Endodermal cell (in vitro differentiated cells): ENCODE results near the gene CDC42SE2. TPM values are rescaled to one million over a fixed set of nuclear protein-coding genes. Genes with fewer than 3 reads are reported as not detected.

ENCODE experiments used
- DNase-seq: peaks from one replicate; pipeline ENCODE4 v3.0.0-alpha.2; 2017
- H3K27ac ChIP-seq: 2 replicates; pipeline ENCODE4 v1.5.1; 2013; ENCODE audit warnings: mild to moderate bottlenecking, low read depth, low read length, moderate library complexity
- H3K27me3 ChIP-seq: 2 replicates; pipeline ENCODE4 v1.6.1; 2013; ENCODE audit warnings: mild to moderate bottlenecking, low read length, moderate library complexity; ENCODE audit not compliant: insufficient read depth, control insufficient read depth, poor library complexity, severe bottlenecking
- H3K36me3 ChIP-seq: 2 replicates; pipeline ENCODE4 v1.7.0; 2013; ENCODE audit warnings: mild to moderate bottlenecking, low read length, moderate library complexity; ENCODE audit not compliant: control insufficient read depth, insufficient read depth
- H3K4me1 ChIP-seq: one replicate; pipeline ENCODE4 v1.7.0; 2013; ENCODE audit warnings: low read length; ENCODE audit not compliant: control insufficient read depth, insufficient read depth
- H3K4me3 ChIP-seq: 2 replicates; pipeline ENCODE4 v1.5.1; 2013; ENCODE audit warnings: mild to moderate bottlenecking, low read length, moderate library complexity
- H3K9ac ChIP-seq: 2 replicates; pipeline ENCODE4 v1.6.1; 2013; ENCODE audit warnings: mild to moderate bottlenecking, low read length, moderate library complexity; ENCODE audit not compliant: poor library complexity, severe bottlenecking; ENCODE audit errors: extremely low read depth
- H3K9me3 ChIP-seq: 2 replicates; pipeline ENCODE4 v1.6.1; 2013; ENCODE audit warnings: mild to moderate bottlenecking, low read length, moderate library complexity; ENCODE audit not compliant: control insufficient read depth
- H3K27ac Mint-ChIP-seq: 2 replicates; pipeline ENCODE4 v1.8.0; 2020; ENCODE audit warnings: mixed read lengths
- H3K27me3 Mint-ChIP-seq: 2 replicates; pipeline ENCODE4 v1.8.0; 2021; ENCODE audit warnings: mild to moderate bottlenecking, mixed read lengths; ENCODE audit not compliant: insufficient read depth
- H3K36me3 Mint-ChIP-seq: 2 replicates; pipeline ENCODE4 v1.8.0; 2020; ENCODE audit warnings: low read depth, mixed read lengths
- H3K4me1 Mint-ChIP-seq: 2 replicates; pipeline ENCODE4 v1.8.0; 2020; ENCODE audit warnings: mixed read lengths
- H3K4me3 Mint-ChIP-seq: 2 replicates; pipeline ENCODE4 v1.8.0; 2020; ENCODE audit warnings: mild to moderate bottlenecking, moderate library complexity, mixed read lengths
- H3K9me3 Mint-ChIP-seq: 2 replicates; pipeline ENCODE4 v1.8.0; 2020; ENCODE audit warnings: mild to moderate bottlenecking, mixed read lengths
- CTCF ChIP-seq: fragments of 200-600 bp; sonication (generic); conservative IDR thresholded peaks from 2 replicates; pipeline ENCODE4 v1.5.0; 2021; ENCODE audit warnings: antibody characterized with exemption, mild to moderate bottlenecking
- WGBS, 2 experiments: methylation state at CpG; one replicate each; pipeline versions ENCODE4 v1.1.5 to v1.1.7; 2013; ENCODE audit warnings: missing lambda C conversion rate in 2 of 2, mixed read lengths in 1 of 2; ENCODE audit not compliant: insufficient coverage in 1 of 2, insufficient read length in 1 of 2; 5-methylcytosine and 5-hydroxymethylcytosine counted together
- total RNA-seq, 2 donors: library from RNA; stranded (reverse); fragmentation: NEBNext Ultra II Directional in 1 of 2; extraction: Animal tissue kit (Norgen Biotek cat#: 25700) in 1 of 2; gene quantifications; 2 replicates in 1 of 2; 3 replicates in 1 of 2; pipeline ENCODE4 v1.2.1, GENCODE V29; 2021

CDC42SE2 gene
- total RNA-seq, 2 donors from 2014 or later, result 28.6 to 36.4 TPM

GRCh38 chr5:131265311-131265803 is 1.5 kb downstream of the CDC42SE2 start:
- H3K27me3 Mint-ChIP-seq, result no peaks in the 10 kb centered on the region
- H3K4me3 ChIP-seq, result peak overlapping the region; percentile 85
- no peaks in the 10 kb centered on the region for H3K4me1 ChIP-seq
- peaks cover 4% of the 10 kb centered on the region for H3K36me3 Mint-ChIP-seq
- no peak overlapping the region for H3K27ac ChIP-seq
- TF ChIP-seq CTCF, result peak; percentile 55
- DNase-seq, result no peak
- no peak overlapping the region for H3K27ac Mint-ChIP-seq
- peak overlapping the region; percentile 90 for H3K4me3 Mint-ChIP-seq
- H3K27me3 ChIP-seq, result no peaks in the 10 kb centered on the region
- 33 to 55% methylated on average over 2 of the region's 2 CpGs for WGBS, 2 experiments
- no peaks in the 10 kb centered on the region for H3K9me3 Mint-ChIP-seq
- no peaks in the 10 kb centered on the region for H3K36me3 ChIP-seq
- H3K9me3 ChIP-seq, result no peaks in the 10 kb centered on the region
- H3K9ac ChIP-seq, result peak overlapping the region; percentile 82
- peaks cover 12% of the 10 kb centered on the region for H3K4me1 Mint-ChIP-seq

GRCh38 chr5:131266370-131267060 is 2.7 kb downstream of the CDC42SE2 start:
- Mint-ChIP-seq H3K27ac (no peak overlapping the region), H3K27me3 (no peaks in the 10 kb centered on the region), H3K4me1 (peaks cover 18% of the 10 kb centered on the region), H3K36me3 (peaks cover 4% of the 10 kb centered on the region), H3K4me3 (no peak overlapping the region), H3K9me3 (no peaks in the 10 kb centered on the region)
- Histone ChIP-seq H3K36me3 (no peaks in the 10 kb centered on the region), H3K4me3 (no peak overlapping the region), H3K9ac (no peak overlapping the region), H3K27ac (no peak overlapping the region), H3K27me3 (no peaks in the 10 kb centered on the region), H3K4me1 (no peaks in the 10 kb centered on the region), H3K9me3 (no peaks in the 10 kb centered on the region)
- no peak for DNase-seq
- 87 to 95% methylated on average over 10 to 15 of the region's 16 CpGs for WGBS, 2 experiments
- no peak for TF ChIP-seq CTCF

GRCh38 chr5:131268758-131269370 is 5.0 kb downstream of the CDC42SE2 start:
- Histone ChIP-seq H3K4me1 (no peaks in the 10 kb centered on the region), H3K36me3 (no peaks in the 10 kb centered on the region), H3K4me3 (no peak overlapping the region), H3K27me3 (no peaks in the 10 kb centered on the region), H3K27ac (no peak overlapping the region), H3K9me3 (no peaks in the 10 kb centered on the region), H3K9ac (no peak overlapping the region)
- 92 to 96% methylated on average over 8 to 12 of the region's 12 CpGs for WGBS, 2 experiments
- no peak for TF ChIP-seq CTCF
- Mint-ChIP-seq H3K4me3 (no peak overlapping the region), H3K9me3 (no peaks in the 10 kb centered on the region), H3K36me3 (peaks cover 4% of the 10 kb centered on the region), H3K4me1 (peaks cover 14% of the 10 kb centered on the region), H3K27ac (no peak overlapping the region), H3K27me3 (no peaks in the 10 kb centered on the region)
- no peak for DNase-seq
